Gastrocnemius medialis (tissue), 4 donors: ENCODE results near the gene PIP4K2C. TPM values are rescaled to one million over a fixed set of nuclear protein-coding genes. Genes with fewer than 3 reads are reported as not detected.
A peak's percentile ranks its signal among the peaks of the same experiment; 100 is the strongest.

Experiments
- ATAC-seq, 2 donors: fragments of 150-250 bp; one replicate each; pipeline ENCODE4 v1.9.1; 2016
- DNase-seq, 2 donors: peaks; one replicate each; pipeline ENCODE4 v3.0.0-alpha.2; 2019
- H3K27ac ChIP-seq, 4 donors: fragments of 200-600 bp; sonication (generic); 1 replicate in 1 of 4; 2 replicates in 3 of 4; pipeline ENCODE4 v1.5.1; 2016 to 2018; ENCODE audit warnings: mild to moderate bottlenecking in 2 of 4, moderate library complexity in 1 of 4
- H3K27me3 ChIP-seq, 3 donors: fragments of 200-600 bp; sonication (generic) in 2 of 3; 1 replicate in 1 of 3; 2 replicates in 2 of 3; pipeline versions ENCODE4 v1.5.1 to v1.6.0; 2016 to 2019; ENCODE audit warnings: mild to moderate bottlenecking in 1 of 3, moderate library complexity in 1 of 3
- H3K36me3 ChIP-seq, 2 donors: fragments of 200-600 bp; sonication (generic) in 1 of 2; one replicate each; pipeline ENCODE4 v1.5.1; 2017 to 2018
- H3K4me1 ChIP-seq, 2 donors: fragments of 200-600 bp; sonication (generic) in 1 of 2; one replicate each; pipeline ENCODE4 v1.5.1; 2016 to 2017; ENCODE audit warnings: mild to moderate bottlenecking in 2 of 2
- H3K4me3 ChIP-seq, 4 donors: fragments of 200-600 bp; sonication (generic) in 3 of 4; 1 replicate in 1 of 4; 2 replicates in 3 of 4; pipeline ENCODE4 v1.5.1; 2016 to 2019; ENCODE audit warnings: mild to moderate bottlenecking in 2 of 4
- H3K9me3 ChIP-seq, 3 donors: fragments of 200-600 bp; sonication (generic) in 2 of 3; 1 replicate in 1 of 3; 2 replicates in 2 of 3; pipeline ENCODE4 v1.5.1; 2016 to 2019
- CTCF ChIP-seq, 5 experiments: fragments of 450-650 bp in 3 of 5; fragments of 200-600 bp in 2 of 5; sonication (generic) in 2 of 5; IDR thresholded peaks in 4 of 5; conservative IDR thresholded peaks in 1 of 5; 1 replicate in 4 of 5; 2 replicates in 1 of 5; pipeline ENCODE4 v1.5.1; 2016 to 2019; ENCODE audit warnings: antibody characterized with exemption in 5 of 5, mild to moderate bottlenecking in 3 of 5, moderate library complexity in 3 of 5
- POLR2A ChIP-seq, 2 donors: fragments of 450-650 bp; IDR thresholded peaks; one replicate each; pipeline ENCODE4 v1.6.1; 2017; ENCODE audit warnings: antibody characterized with exemption in 2 of 2, mild to moderate bottlenecking in 2 of 2, moderate library complexity in 2 of 2
- in situ Hi-C, 4 donors: fragments of 200-750 bp; cut with MboI; loops; one replicate each; pipeline versions ENCODE4 v1.15.0 to v1.8.0; 2017; ENCODE audit warnings: low sequenced_read_pairs in 4 of 4
- intact Hi-C: fragments of 100-400 bp; cut with DNase I; formaldehyde crosslinking; loops from one replicate; pipeline ENCODE4 v1.15.1; 2023; ENCODE audit warnings: low total_unique reads
- total RNA-seq, 4 donors: library from RNA; depleted of rRNA; stranded (reverse); fragments of >200 nt; gene quantifications; one replicate each; pipeline versions ENCODE4 v1.1.0 to v1.2.3, GENCODE V29; 2016

The PIP4K2C gene
- total RNA-seq, 4 donors from 2014 or later: 11.2 to 22.0 (median 14.6) TPM

- in situ Hi-C loops: no loop called here
- TF ChIP-seq POLR2A (IDR thresholded peaks at IDR 0.05) (no peak), CTCF (IDR thresholded peaks at IDR 0.05 in 4 of 5, conservative IDR thresholded peaks at IDR 0.05 in 1 of 5) (no peak)
- no peak for ATAC-seq
- Histone ChIP-seq H3K4me3 (peak overlapping the region in 3 of 4 donors; percentile 24 to 44 (median 39)), H3K9me3 (no peaks in the 10 kb centered on the region), H3K27ac (no peak overlapping the region), H3K27me3 (peaks cover 21 to 33% (median 21%) of the 10 kb centered on the region in 3 donors), H3K36me3 (no peaks in the 10 kb centered on the region), H3K4me1 (peaks cover 18 to 19% of the 10 kb centered on the region in 2 donors)
- DNase-seq: no peak
- intact Hi-C loops: no loop called here
These were observed 41.6 kb upstream of the PIP4K2C start for GRCh38 chr12:57549203-57549908.

DNA sequence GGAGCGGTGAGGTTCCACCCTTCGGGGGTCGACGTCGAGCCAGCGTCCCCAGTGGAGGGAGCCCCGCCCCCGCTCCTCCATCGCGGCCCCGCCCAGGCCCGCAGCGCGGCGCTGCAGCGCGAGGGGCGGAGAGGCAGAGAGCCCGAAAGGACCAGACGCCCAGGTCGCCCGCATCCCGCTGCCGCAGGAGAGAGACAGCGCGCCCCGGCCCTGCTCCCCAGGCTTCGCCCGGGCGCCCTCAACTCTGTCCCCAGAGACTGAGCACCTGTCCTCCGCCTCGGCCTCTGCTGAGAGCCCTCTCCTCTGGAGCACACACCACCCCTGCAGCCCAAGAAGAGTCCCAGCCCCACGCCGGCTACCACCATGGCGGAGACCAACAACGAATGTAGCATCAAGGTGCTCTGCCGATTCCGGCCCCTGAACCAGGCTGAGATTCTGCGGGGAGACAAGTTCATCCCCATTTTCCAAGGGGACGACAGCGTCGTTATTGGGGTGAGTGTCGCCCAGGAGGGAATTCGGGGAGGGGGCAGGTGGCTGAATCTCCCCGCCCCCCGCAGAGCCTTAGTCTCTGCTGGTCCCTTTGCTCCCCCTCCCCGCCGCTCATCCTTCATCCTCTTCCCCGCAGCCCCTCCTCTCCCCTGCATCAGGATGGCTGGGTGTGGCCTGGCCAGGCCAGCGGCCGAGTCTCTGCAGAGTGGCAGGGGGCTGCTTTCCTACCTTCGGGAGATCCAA lies 40.9 kb upstream of the PIP4K2C start, which contains the start of gene KIF5A:
Gene KIF5A (plus strand): TSS at position 136 of the 732 bp plus-strand sequence. CDS start 228 bp downstream, at position 364.
- Histone ChIP-seq H3K36me3 (no peaks in the 10 kb centered on the region), H3K27ac (no peak within 1 kb of the TSS), H3K9me3 (no peaks in the 10 kb centered on the region), H3K27me3 (peaks cover 21 to 33% (median 21%) of the 10 kb centered on the region in 3 donors), H3K4me1 (peaks cover 16% of the 10 kb centered on the region in 2 donors), H3K4me3 (peak within 1 kb of the TSS; percentile 1 to 44 (median 32))
- TF ChIP-seq POLR2A (IDR thresholded peaks at IDR 0.05) (no peak), CTCF (IDR thresholded peaks at IDR 0.05 in 4 of 5, conservative IDR thresholded peaks at IDR 0.05 in 1 of 5) (no peak)
- intact Hi-C loops (no loop called here), in situ Hi-C loops (no loop called here)
- no peak for DNase-seq
- ATAC-seq: no peak

- in situ Hi-C loops: no loop called here
- H3K9me3 ChIP-seq: no peaks in the 10 kb centered on the region
- H3K36me3 ChIP-seq: no peaks in the 10 kb centered on the region
- no peak overlapping the region for H3K27ac ChIP-seq
- H3K4me1 ChIP-seq: peaks cover 8% of the 10 kb centered on the region in 2 donors
- no peak for TF ChIP-seq CTCF (IDR thresholded peaks at IDR 0.05 in 4 of 5, conservative IDR thresholded peaks at IDR 0.05 in 1 of 5)
- DNase-seq (no peak), ATAC-seq (no peak)
- H3K27me3 ChIP-seq: peaks cover 21 to 33% (median 21%) of the 10 kb centered on the region in 3 donors
- no peak overlapping the region for H3K4me3 ChIP-seq
- intact Hi-C loops: no loop called here
These were observed 40.1 kb upstream of the PIP4K2C start for GRCh38 chr12:57550641-57551549.

- TF ChIP-seq POLR2A (IDR thresholded peaks at IDR 0.05) (no peak), CTCF (IDR thresholded peaks at IDR 0.05 in 4 of 5, conservative IDR thresholded peaks at IDR 0.05 in 1 of 5) (no peak)
- Histone ChIP-seq H3K27ac (no peak overlapping the region), H3K36me3 (no peaks in the 10 kb centered on the region), H3K4me3 (no peak overlapping the region), H3K9me3 (no peaks in the 10 kb centered on the region), H3K4me1 (peaks cover 3% of the 10 kb centered on the region in 2 donors), H3K27me3 (peaks cover 21 to 33% (median 21%) of the 10 kb centered on the region in 3 donors)
- ATAC-seq: no peak
- no peak for DNase-seq
- intact Hi-C loops: no loop called here
- in situ Hi-C loops: no loop called here
These were observed 39.2 kb upstream of the PIP4K2C start for GRCh38 chr12:57551637-57552305.
